Endothelial cell of umbilical vein (primary cell): ENCODE data around the gene CNPY1. TPM values are rescaled to one million over a fixed set of nuclear protein-coding genes. Genes with fewer than 3 reads are reported as not detected.

Source experiments
- BruUV-seq: library from RNA; stranded (reverse); fragments of 400-500 nt; replicated peaks from 2 replicates; lab custom pipeline; 2021; lab: Mats Ljungman, UMichigan
- CTCF ChIA-PET: fragments of 300-600, 350-600 bp; sonication (Branson Sonifier 250); formaldehyde crosslinking; loops from one replicate; lab custom pipeline; 2021; ENCODE audit warnings: antibody characterized with exemption, inconsistent platforms; lab: Charles Lee
- POLR2A ChIA-PET: fragments of 300-600, 350-600 bp; sonication (Branson Sonifier 250); formaldehyde crosslinking; loops from one replicate; lab custom pipeline; 2021; ENCODE audit warnings: antibody characterized with exemption, inconsistent platforms; lab: Charles Lee
- DNase-seq: peaks from one replicate; pipeline ENCODE4 v3.0.0-alpha.2; 2011; ENCODE audit warnings: low read depth, low spot score
- FAIRE-seq: peaks from 2 replicates; lab custom pipeline; 2011; peaks lifted over from hg19 to GRCh38; lab: Jason Lieb, UNC
- H2AFZ ChIP-seq: 2 replicates; pipeline ENCODE4 v1.6.0; 2012; ENCODE audit warnings: low read depth, low read length, control low read depth, inconsistent platforms
- H3K27ac ChIP-seq: 2 replicates; pipeline ENCODE4 v1.5.1; 2011; ENCODE audit warnings: low read depth, mild to moderate bottlenecking, control low read depth, low read length, moderate library complexity; ENCODE audit not compliant: insufficient read depth
- H3K27me3 ChIP-seq, 2 experiments: 2 replicates each; pipeline versions ENCODE4 v1.6.0 to v1.6.1; 2011; ENCODE audit warnings: low read length in 2 of 2, mixed read lengths in 1 of 2; ENCODE audit not compliant: control insufficient read depth in 2 of 2, insufficient read depth in 2 of 2
- H3K36me3 ChIP-seq, 2 experiments: 2 replicates in 1 of 2; 3 replicates in 1 of 2; pipeline ENCODE4 v1.5.1; 2011; ENCODE audit warnings: low read length in 2 of 2, mild to moderate bottlenecking in 1 of 2, moderate library complexity in 1 of 2; ENCODE audit not compliant: control insufficient read depth in 2 of 2, insufficient read depth in 2 of 2; ENCODE audit errors: extremely low read depth in 1 of 2
- H3K4me1 ChIP-seq: 3 replicates; pipeline ENCODE4 v1.5.1; 2011; ENCODE audit warnings: mild to moderate bottlenecking, low read length; ENCODE audit not compliant: control insufficient read depth, insufficient read depth; ENCODE audit errors: extremely low read depth
- H3K4me2 ChIP-seq: 2 replicates; pipeline ENCODE4 v1.6.1; 2011; ENCODE audit warnings: low read length, control low read depth, mixed read lengths; ENCODE audit not compliant: insufficient read depth
- H3K4me3 ChIP-seq, 3 experiments: fragments of 200-600 bp in 1 of 3; sonication (generic), shearing (Covaris generic) in 1 of 3; replicated peaks in 1 of 3; 2 replicates each; pipeline ENCODE4 v1.5.1; 2011 to 2016; ENCODE audit warnings: control low read depth in 3 of 3, low read length in 3 of 3, mild to moderate bottlenecking in 2 of 3, inconsistent platforms in 1 of 3, low read depth in 1 of 3, moderate library complexity in 1 of 3; ENCODE audit not compliant: insufficient read depth in 1 of 3
- H3K79me2 ChIP-seq: 2 replicates; pipeline ENCODE4 v1.6.0; 2012; ENCODE audit warnings: low read length, inconsistent platforms; ENCODE audit not compliant: control insufficient read depth, insufficient read depth
- H3K9ac ChIP-seq: replicated peaks from 2 replicates; pipeline ENCODE3; 2011; ENCODE audit warnings: low read length, control low read depth; ENCODE audit not compliant: insufficient read depth; ENCODE audit errors: extremely low read depth
- H3K9me1 ChIP-seq: replicated peaks from 3 replicates; pipeline ENCODE4 v1.6.0; 2011; ENCODE audit warnings: mild to moderate bottlenecking, low read length; ENCODE audit not compliant: control insufficient read depth, insufficient read depth; ENCODE audit errors: extremely low read depth
- H3K9me3 ChIP-seq: replicated peaks from 2 replicates; pipeline ENCODE4 v1.5.1; 2012; ENCODE audit warnings: low read length, inconsistent platforms; ENCODE audit not compliant: control insufficient read depth, insufficient read depth
- H4K20me1 ChIP-seq: replicated peaks from 2 replicates; pipeline ENCODE3; 2011; ENCODE audit warnings: mild to moderate bottlenecking, low read length; ENCODE audit not compliant: control insufficient read depth, insufficient read depth; ENCODE audit errors: extremely low read depth
- EZH2 ChIP-seq: IDR thresholded peaks from 2 replicates; pipeline ENCODE4 v1.6.1; 2012; ENCODE audit warnings: borderline replicate concordance, low read depth, mild to moderate bottlenecking, moderate library complexity, low read length, inconsistent platforms; ENCODE audit not compliant: severe bottlenecking
- FOS ChIP-seq: IDR thresholded peaks from 2 replicates; pipeline ENCODE4 v1.6.1; 2011; ENCODE audit warnings: mild to moderate bottlenecking, low read length, moderate library complexity, borderline replicate concordance; ENCODE audit not compliant: insufficient read depth
- GATA2 ChIP-seq: IDR thresholded peaks from 2 replicates; pipeline ENCODE4 v1.7.0; 2011; ENCODE audit warnings: low read depth, mild to moderate bottlenecking, moderate library complexity, mixed read lengths, low read length; ENCODE audit not compliant: insufficient read length, insufficient read depth
- JUN ChIP-seq: IDR thresholded peaks from 2 replicates; pipeline ENCODE4 v1.6.1; 2011; ENCODE audit warnings: borderline replicate concordance, low read depth; ENCODE audit not compliant: insufficient read length, insufficient read depth
- MYC ChIP-seq: IDR thresholded peaks from one replicate; pipeline ENCODE4 v1.6.1; 2011; ENCODE audit warnings: mild to moderate bottlenecking, low read depth, low read length
- POLR2A ChIP-seq: IDR thresholded peaks from 2 replicates; pipeline ENCODE4 v1.6.1; 2012; ENCODE audit warnings: low read depth, mild to moderate bottlenecking, control low read depth, low read length
- dilution Hi-C: fragments of 300-500 bp; cut with MboI; formaldehyde crosslinking; loops from one replicate; pipeline ENCODE4 v1.15.0; 2019; ENCODE audit warnings: low sequenced_read_pairs; ENCODE audit not compliant: extremely low pct_ligation_motif_present
- intact Hi-C: fragments of 100-400 bp; cut with micrococcal nuclease; formaldehyde crosslinking; loops from one replicate; pipeline ENCODE4 v1.10.0; 2022
- polyA plus RNA-seq, 4 experiments: library from polyadenylated mRNA; depleted of rRNA in 3 of 4; stranded (reverse) in 3 of 4; unstranded in 1 of 4; fragments of >200 nt; gene quantifications; 2 replicates each; pipeline versions ENCODE4 v1.2.1 to v1.2.3, GENCODE V29; 2011 to 2012; ENCODE audit warnings: missing spikeins in 1 of 4
- total RNA-seq: library from RNA; stranded (reverse); gene quantifications from 2 replicates; pipeline ENCODE4 v1.2.3, GENCODE V29; 2021
- TF ChIP-seq, protein P1 (sequence below), 2 donors: IDR thresholded peaks; 1 replicate in 1 of 2; 2 replicates in 1 of 2; pipeline ENCODE4 v1.5.1; 2011; ENCODE audit warnings: low read length in 2 of 2, mild to moderate bottlenecking in 2 of 2, moderate library complexity in 2 of 2, control low read depth in 1 of 2, inconsistent platforms in 1 of 2, low read depth in 1 of 2; ENCODE audit not compliant: insufficient read depth in 1 of 2; ENCODE audit errors: extremely low read depth in 1 of 2
- TF ChIP-seq, protein P2 (sequence below): IDR thresholded peaks from 2 replicates; pipeline ENCODE4 v1.6.1; 2011; ENCODE audit not compliant: insufficient read depth, insufficient read length

CNPY1 gene
- total and polyA plus RNA-seq, 2 donors (not counting 3 experiments of a cell fraction or from before 2014, with no cell fraction given): not detected

DNA sequence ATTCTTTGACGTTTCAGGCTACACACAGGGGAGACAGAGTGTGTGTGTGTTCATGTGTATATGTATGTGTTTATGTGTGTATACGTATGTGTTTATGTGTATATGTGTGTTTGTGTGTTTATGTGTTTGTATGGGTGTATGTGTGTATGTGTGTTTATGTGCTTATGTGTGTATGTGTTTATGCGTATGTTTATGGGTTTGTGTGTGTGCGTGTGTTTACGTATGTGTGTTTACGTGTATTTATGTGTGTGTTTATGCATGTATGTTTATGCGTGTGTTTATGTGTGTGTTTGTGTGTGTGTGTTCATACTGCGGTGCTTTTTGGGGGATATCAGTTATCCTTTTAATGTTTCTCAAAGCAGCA, 39.2 kb upstream of the CNPY1 start:
- POLR2A ChIA-PET: no interaction called here

More for the DNA sequence above, 39.2 kb upstream of the CNPY1 start:
- Histone ChIP-seq H3K9me1 (no peaks in the 10 kb centered on the region), H3K27ac (no peak overlapping the region), H3K9ac (no peak overlapping the region), H3K9me3 (no peaks in the 10 kb centered on the region), H3K36me3 (no peaks in the 10 kb centered on the region), H3K4me3 (no peak overlapping the region), H2AFZ (no peak overlapping the region), H3K79me2 (no peaks in the 10 kb centered on the region), H3K4me2 (no peak overlapping the region), H4K20me1 (no peaks in the 10 kb centered on the region), H3K4me1 (no peaks in the 10 kb centered on the region), H3K27me3 (no peaks in the 10 kb centered on the region)
- no peak for DNase-seq
- FAIRE-seq: no peak
- TF ChIP-seq MYC: no peak
- TF ChIP-seq JUN: no peak
- TF ChIP-seq EZH2: no peak
- TF ChIP-seq POLR2A: no peak
- TF ChIP-seq, protein P1, sequence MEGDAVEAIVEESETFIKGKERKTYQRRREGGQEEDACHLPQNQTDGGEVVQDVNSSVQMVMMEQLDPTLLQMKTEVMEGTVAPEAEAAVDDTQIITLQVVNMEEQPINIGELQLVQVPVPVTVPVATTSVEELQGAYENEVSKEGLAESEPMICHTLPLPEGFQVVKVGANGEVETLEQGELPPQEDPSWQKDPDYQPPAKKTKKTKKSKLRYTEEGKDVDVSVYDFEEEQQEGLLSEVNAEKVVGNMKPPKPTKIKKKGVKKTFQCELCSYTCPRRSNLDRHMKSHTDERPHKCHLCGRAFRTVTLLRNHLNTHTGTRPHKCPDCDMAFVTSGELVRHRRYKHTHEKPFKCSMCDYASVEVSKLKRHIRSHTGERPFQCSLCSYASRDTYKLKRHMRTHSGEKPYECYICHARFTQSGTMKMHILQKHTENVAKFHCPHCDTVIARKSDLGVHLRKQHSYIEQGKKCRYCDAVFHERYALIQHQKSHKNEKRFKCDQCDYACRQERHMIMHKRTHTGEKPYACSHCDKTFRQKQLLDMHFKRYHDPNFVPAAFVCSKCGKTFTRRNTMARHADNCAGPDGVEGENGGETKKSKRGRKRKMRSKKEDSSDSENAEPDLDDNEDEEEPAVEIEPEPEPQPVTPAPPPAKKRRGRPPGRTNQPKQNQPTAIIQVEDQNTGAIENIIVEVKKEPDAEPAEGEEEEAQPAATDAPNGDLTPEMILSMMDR (IDR thresholded peaks at IDR 0.05; ENCODE audit: extremely low read depth in 1 of 2, insufficient read depth in 1 of 2, low read depth in 1 of 2, low read length in 2 of 2): no peak
- TF ChIP-seq, protein P2, sequence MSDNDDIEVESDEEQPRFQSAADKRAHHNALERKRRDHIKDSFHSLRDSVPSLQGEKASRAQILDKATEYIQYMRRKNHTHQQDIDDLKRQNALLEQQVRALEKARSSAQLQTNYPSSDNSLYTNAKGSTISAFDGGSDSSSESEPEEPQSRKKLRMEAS: no peak
- TF ChIP-seq GATA2: no peak
- no peak for TF ChIP-seq FOS
- no TSS peak for BruUV-seq
- CTCF ChIA-PET: interaction anchor here (1.2 to 2.2 kb wide), 2 partner anchors 13 to 14 kb away, joined by 3 to 19 read pairs; no protein-coding TSS in a partner anchor
- dilution Hi-C loops: no loop called here
- intact Hi-C loops: no loop called here
